ENCODE measurements around the gene THSD8.

Gene THSD8

GRCh38 chr19:12806242-12807081 lies 4.6 kb downstream of the THSD8 start, which contains the start of gene RNASEH2A (continued):
- TF ChIP-seq ZBTB11 (tag by site-specific recombination; conservative IDR thresholded peaks at IDR 0.05; ENCODE audit: low read depth): peak; percentile 40
- no peak for TF ChIP-seq MZF1 (tag by site-specific recombination; IDR thresholded peaks at IDR 0.05; ENCODE audit: borderline replicate concordance)
- no peak for TF ChIP-seq ZNF184 (tag by site-specific recombination; IDR thresholded peaks at IDR 0.05)
- TF ChIP-seq ZNF24 (tag by site-specific recombination; IDR thresholded peaks at IDR 0.05): 0 out of 2 replicates have a peak, but pooled peaks have one; percentile 32
- no peak for TF ChIP-seq FEZF1 (tag by site-specific recombination; IDR thresholded peaks at IDR 0.05)
- TF ChIP-seq ZNF132 (tag by site-specific recombination; IDR thresholded peaks at IDR 0.05; ENCODE audit: borderline replicate concordance): no peak
- TF ChIP-seq ZNF837 (tag by site-specific recombination; IDR thresholded peaks at IDR 0.05): no peak
- TF ChIP-seq ZNF596 (tag by site-specific recombination; IDR thresholded peaks at IDR 0.05): no peak
- no peak for TF ChIP-seq ZNF10 (tag by site-specific recombination; IDR thresholded peaks at IDR 0.05)
- no peak for TF ChIP-seq ZNF704 (tag by site-specific recombination; IDR thresholded peaks at IDR 0.05)
- peak; percentile 82 for TF ChIP-seq ZEB2 (tag by site-specific recombination; IDR thresholded peaks at IDR 0.05)
- no peak for TF ChIP-seq ATF2 (tag by site-specific recombination; IDR thresholded peaks at IDR 0.05; ENCODE audit: low read depth)
- no peak for TF ChIP-seq ZNF433 (tag by site-specific recombination; IDR thresholded peaks at IDR 0.05; ENCODE audit: low read depth)
- peak; percentile 80 for TF ChIP-seq YY2 (tag by site-specific recombination; IDR thresholded peaks at IDR 0.05)
- no peak for TF ChIP-seq ZNF26 (tag by site-specific recombination; IDR thresholded peaks at IDR 0.05)

GRCh38 chr19:12815088-12815487 lies 13.2 kb downstream of the THSD8 start:
- ChIA-PET POLR2A (interaction anchor here (0.7 kb wide), 1 partner anchor 106 kb away, joined by 5 read pairs; no protein-coding TSS in a partner anchor), CTCF (interaction anchor here (0.6 to 2.5 kb wide), 9 partner anchors 10 to 150 kb away, joined by 3 to 13 read pairs (median 3); partner anchors contain the start of genes PRDX2 and THSD8)
- no peaks in the 10 kb centered on the region for H3K4me1 ChIP-seq (ENCODE audit: control insufficient read depth, insufficient read depth, low read length)
- no peaks in the 10 kb centered on the region for H3K9me3 ChIP-seq (ENCODE audit: control insufficient read depth, insufficient read depth, low read depth, low read length)
- no peak overlapping the region for H3K27ac ChIP-seq (ENCODE audit: extremely low read depth, low read depth, low read length)
- TF ChIP-seq ZNF362 (tag by site-specific recombination; IDR thresholded peaks at IDR 0.05) (peak; percentile 70; the same call in 1 of the 2 replicates), ZNF350 (tag by site-specific recombination; IDR thresholded peaks at IDR 0.05) (no peak)
- H3K4me3 ChIP-seq (ENCODE audit: low read depth, low read length): no peak overlapping the region
- H3K36me3 ChIP-seq (ENCODE audit: control insufficient read depth in 2 of 2, insufficient read depth in 1 of 2, low read length in 2 of 2): peaks cover 37 to 55% of the 10 kb centered on the region in 2 experiments; a peak in 2 of 3 replicates
